B cell (primary cell): ENCODE data around the gene TMEM233. TPM values are rescaled to one million over a fixed set of nuclear protein-coding genes. Genes with fewer than 3 reads are reported as not detected.

Experiments used
- ATAC-seq: fragments of 200-7000 bp; cut with Tn5 transposase; one replicate; pipeline ENCODE4 v1.10.0; 2021; ENCODE audit warnings: low read depth, mild to moderate bottlenecking, moderate number of reproducible peaks, moderate library complexity
- CTCF ChIA-PET: fragments of 350-600 bp; sonication (Branson Sonifier 250); formaldehyde crosslinking; loops from one replicate; lab custom pipeline; 2021; ENCODE audit warnings: antibody characterized with exemption, inconsistent platforms; lab: Charles Lee
- POLR2A ChIA-PET: fragments of 350-600 bp; sonication (Branson Sonifier 250); formaldehyde crosslinking; loops from one replicate; lab custom pipeline; 2021; ENCODE audit warnings: antibody characterized with exemption; lab: Charles Lee
- DNase-seq: peaks from one replicate; pipeline ENCODE4 v3.0.0; 2013
- H2AFZ ChIP-seq: 2 replicates; pipeline ENCODE4 v1.6.1; 2012; ENCODE audit warnings: mild to moderate bottlenecking, low read depth, low read length; ENCODE audit not compliant: insufficient read depth, poor library complexity, severe bottlenecking
- H3K27ac ChIP-seq, 2 donors: 1 replicate in 1 of 2; 2 replicates in 1 of 2; pipeline ENCODE4 v1.5.1; 2012 to 2013; ENCODE audit warnings: low read length in 2 of 2, mild to moderate bottlenecking in 2 of 2, moderate library complexity in 1 of 2
- H3K27me3 ChIP-seq, 4 experiments: fragments of 200-600 bp in 1 of 4; sonication (generic) in 1 of 4; replicated peaks in 1 of 4; 1 replicate in 2 of 4; 2 replicates in 2 of 4; pipeline versions ENCODE4 v1.6.1 to v1.7.0; 2013 to 2016; ENCODE audit warnings: low read length in 3 of 4, mild to moderate bottlenecking in 2 of 4, mixed read lengths in 1 of 4, moderate library complexity in 1 of 4; ENCODE audit not compliant: insufficient read depth in 4 of 4, control insufficient read depth in 3 of 4; ENCODE audit errors: control extremely low read depth in 1 of 4
- H3K36me3 ChIP-seq, 2 experiments: replicated peaks in 1 of 2; 1 replicate in 1 of 2; 2 replicates in 1 of 2; pipeline versions ENCODE4 v1.6.1 to v1.7.1; 2013; ENCODE audit warnings: low read length in 1 of 2; ENCODE audit not compliant: insufficient read depth in 2 of 2, control insufficient read depth in 1 of 2; ENCODE audit errors: control extremely low read depth in 1 of 2, extremely low read depth in 1 of 2
- H3K4me1 ChIP-seq, 2 donors: fragments of 200-600 bp in 1 of 2; sonication (generic) in 1 of 2; 1 replicate in 1 of 2; 2 replicates in 1 of 2; pipeline versions ENCODE4 v1.5.1 to v1.6.1; 2013 to 2017; ENCODE audit warnings: low read length in 2 of 2; ENCODE audit not compliant: control insufficient read depth in 2 of 2, insufficient read depth in 2 of 2
- H3K4me2 ChIP-seq: replicated peaks from 2 replicates; pipeline ENCODE3; 2012; ENCODE audit warnings: mild to moderate bottlenecking, low read depth, low read length; ENCODE audit not compliant: poor library complexity, severe bottlenecking
- H3K4me3 ChIP-seq, 5 experiments: fragments of 200-600 bp in 1 of 5; sonication (generic) in 1 of 5; 1 replicate in 3 of 5; 2 replicates in 2 of 5; pipeline versions ENCODE4 v1.5.1 to v1.7.0; 2011 to 2016; ENCODE audit warnings: low read length in 4 of 5, mild to moderate bottlenecking in 4 of 5, low read depth in 2 of 5, control low read depth in 1 of 5, moderate library complexity in 1 of 5; ENCODE audit not compliant: insufficient read depth in 1 of 5; ENCODE audit errors: control extremely low read depth in 1 of 5, extremely low read depth in 1 of 5
- H3K79me2 ChIP-seq: fragments of 200-600 bp; sonication (generic); one replicate; pipeline ENCODE4 v1.6.0; 2016; ENCODE audit warnings: low read length; ENCODE audit not compliant: control insufficient read depth, insufficient read depth
- H3K9ac ChIP-seq: fragments of 200-600 bp; sonication (generic); 2 replicates; pipeline ENCODE4 v1.6.1; 2017; ENCODE audit warnings: mild to moderate bottlenecking, low read length, moderate library complexity
- H3K9me3 ChIP-seq, 3 donors: one replicate each; pipeline versions ENCODE4 v1.6.1 to v1.7.1; 2013; ENCODE audit warnings: low read length in 2 of 3; ENCODE audit not compliant: control insufficient read depth in 2 of 3, insufficient read depth in 1 of 3; ENCODE audit errors: control extremely low read depth in 1 of 3
- H4K20me1 ChIP-seq: 2 replicates; pipeline ENCODE4 v1.6.0; 2012; ENCODE audit warnings: mild to moderate bottlenecking, low read length; ENCODE audit not compliant: insufficient read depth, control insufficient read depth, poor library complexity, severe bottlenecking
- H3K27ac Mint-ChIP-seq: one replicate; pipeline ENCODE4 v1.8.0; 2021; ENCODE audit warnings: mixed read lengths
- H3K27me3 Mint-ChIP-seq: one replicate; pipeline ENCODE4 v1.8.0; 2021; ENCODE audit warnings: mixed read lengths
- H3K4me1 Mint-ChIP-seq: one replicate; pipeline ENCODE4 v1.8.0; 2021; ENCODE audit warnings: mixed read lengths
- H3K4me3 Mint-ChIP-seq: one replicate; pipeline ENCODE4 v1.8.0; 2021; ENCODE audit warnings: mixed read lengths
- H3K9me3 Mint-ChIP-seq: one replicate; pipeline ENCODE4 v1.8.0; 2022; ENCODE audit warnings: mixed read lengths; ENCODE audit not compliant: insufficient read depth
- EZH2 ChIP-seq: IDR thresholded peaks from 2 replicates; pipeline ENCODE4 v1.6.1; 2012; ENCODE audit warnings: borderline replicate concordance, low read depth, mild to moderate bottlenecking, moderate library complexity, low read length; ENCODE audit not compliant: insufficient read depth, poor library complexity, severe bottlenecking
- WGBS: methylation state at CpG from one replicate; pipeline ENCODE4 v1.1.5; 2013; ENCODE audit warnings: missing lambda C conversion rate; ENCODE audit not compliant: insufficient coverage; 5-methylcytosine and 5-hydroxymethylcytosine counted together
- intact Hi-C: fragments of 100-400 bp; cut with micrococcal nuclease; formaldehyde crosslinking; loops from one replicate; pipeline ENCODE4 v1.10.0; 2022
- polyA plus RNA-seq: library from polyadenylated mRNA; depleted of rRNA; stranded (reverse); fragments of >200 nt; gene quantifications from 2 replicates; pipeline ENCODE4 v1.2.3, GENCODE V29; 2012
- total RNA-seq, 2 donors: library from RNA; stranded (reverse); fragments of 120-200 nt in 1 of 2; gene quantifications; 1 replicate in 1 of 2; 2 replicates in 1 of 2; pipeline versions ENCODE4 v1.2.3 to v1.2.4, GENCODE V29; 2013 to 2022
- TF ChIP-seq, protein P1 (sequence below): fragments of 200-600 bp; IDR thresholded peaks from one replicate; pipeline ENCODE4 v1.8.0; 2022; ENCODE audit warnings: antibody characterized with exemption, mild to moderate bottlenecking

The TMEM233 gene
- total and polyA plus RNA-seq, 2 donors (not counting 1 experiment from before 2014, with no cell fraction given): not detected

DNA sequence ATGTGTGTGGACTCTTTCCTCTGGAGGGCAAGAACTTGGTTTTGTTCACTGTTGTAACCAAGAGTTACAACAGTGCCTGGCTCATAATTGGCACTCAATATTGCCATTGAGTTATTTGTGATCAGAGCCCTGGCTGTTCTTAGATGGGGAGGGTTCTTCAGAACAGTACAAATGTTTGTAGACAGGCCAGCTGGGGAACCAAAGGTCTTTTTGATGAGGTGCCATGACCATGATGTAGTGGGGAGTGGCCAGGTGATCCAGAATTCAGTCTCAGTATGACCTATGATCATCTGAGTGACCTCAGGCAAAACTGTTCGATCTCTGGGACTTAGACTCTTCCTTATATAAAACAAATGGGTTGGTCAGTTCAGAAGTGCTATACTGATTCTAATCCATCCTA is 71.1 kb downstream of the TMEM233 start:
- H4K20me1 ChIP-seq: no peaks in the 10 kb centered on the region
- no peak overlapping the region for H3K4me3 Mint-ChIP-seq
- ChIA-PET POLR2A (no interaction called here), CTCF (interaction anchor here (0.8 to 1.0 kb wide), 2 partner anchors 8 to 11 kb away, joined by 3 read pairs; no protein-coding TSS in a partner anchor)
- H3K27ac Mint-ChIP-seq: no peak overlapping the region
- H3K4me1 Mint-ChIP-seq: peaks cover 29% of the 10 kb centered on the region
- H3K4me3 ChIP-seq: no peak overlapping the region
- no CpG with 5 or more reads among the region's 1 CpG for WGBS
- no peak for DNase-seq
- H3K4me1 ChIP-seq: peaks cover 22 to 30% of the 10 kb centered on the region in 2 donors
- peaks cover 16% of the 10 kb centered on the region for H3K79me2 ChIP-seq
- no peak overlapping the region for H3K27ac ChIP-seq
- no peak for ATAC-seq
- no peak overlapping the region for H3K9ac ChIP-seq
- no peaks in the 10 kb centered on the region for H3K9me3 Mint-ChIP-seq
- H3K27me3 Mint-ChIP-seq: no peaks in the 10 kb centered on the region
- no peaks in the 10 kb centered on the region for H3K36me3 ChIP-seq
- H3K27me3 ChIP-seq: no peaks in the 10 kb centered on the region
- no peak overlapping the region for H2AFZ ChIP-seq
- no peaks in the 10 kb centered on the region for H3K9me3 ChIP-seq
- intact Hi-C loops: loop anchor here (5.0 kb wide), 2 partner anchors 323 to 1527 kb away; partner anchors contain the start of genes BICDL1 and PEBP1
- H3K4me2 ChIP-seq: no peak overlapping the region
- TF ChIP-seq, protein P1, sequence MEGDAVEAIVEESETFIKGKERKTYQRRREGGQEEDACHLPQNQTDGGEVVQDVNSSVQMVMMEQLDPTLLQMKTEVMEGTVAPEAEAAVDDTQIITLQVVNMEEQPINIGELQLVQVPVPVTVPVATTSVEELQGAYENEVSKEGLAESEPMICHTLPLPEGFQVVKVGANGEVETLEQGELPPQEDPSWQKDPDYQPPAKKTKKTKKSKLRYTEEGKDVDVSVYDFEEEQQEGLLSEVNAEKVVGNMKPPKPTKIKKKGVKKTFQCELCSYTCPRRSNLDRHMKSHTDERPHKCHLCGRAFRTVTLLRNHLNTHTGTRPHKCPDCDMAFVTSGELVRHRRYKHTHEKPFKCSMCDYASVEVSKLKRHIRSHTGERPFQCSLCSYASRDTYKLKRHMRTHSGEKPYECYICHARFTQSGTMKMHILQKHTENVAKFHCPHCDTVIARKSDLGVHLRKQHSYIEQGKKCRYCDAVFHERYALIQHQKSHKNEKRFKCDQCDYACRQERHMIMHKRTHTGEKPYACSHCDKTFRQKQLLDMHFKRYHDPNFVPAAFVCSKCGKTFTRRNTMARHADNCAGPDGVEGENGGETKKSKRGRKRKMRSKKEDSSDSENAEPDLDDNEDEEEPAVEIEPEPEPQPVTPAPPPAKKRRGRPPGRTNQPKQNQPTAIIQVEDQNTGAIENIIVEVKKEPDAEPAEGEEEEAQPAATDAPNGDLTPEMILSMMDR: no peak
- no peak for TF ChIP-seq EZH2

DNA sequence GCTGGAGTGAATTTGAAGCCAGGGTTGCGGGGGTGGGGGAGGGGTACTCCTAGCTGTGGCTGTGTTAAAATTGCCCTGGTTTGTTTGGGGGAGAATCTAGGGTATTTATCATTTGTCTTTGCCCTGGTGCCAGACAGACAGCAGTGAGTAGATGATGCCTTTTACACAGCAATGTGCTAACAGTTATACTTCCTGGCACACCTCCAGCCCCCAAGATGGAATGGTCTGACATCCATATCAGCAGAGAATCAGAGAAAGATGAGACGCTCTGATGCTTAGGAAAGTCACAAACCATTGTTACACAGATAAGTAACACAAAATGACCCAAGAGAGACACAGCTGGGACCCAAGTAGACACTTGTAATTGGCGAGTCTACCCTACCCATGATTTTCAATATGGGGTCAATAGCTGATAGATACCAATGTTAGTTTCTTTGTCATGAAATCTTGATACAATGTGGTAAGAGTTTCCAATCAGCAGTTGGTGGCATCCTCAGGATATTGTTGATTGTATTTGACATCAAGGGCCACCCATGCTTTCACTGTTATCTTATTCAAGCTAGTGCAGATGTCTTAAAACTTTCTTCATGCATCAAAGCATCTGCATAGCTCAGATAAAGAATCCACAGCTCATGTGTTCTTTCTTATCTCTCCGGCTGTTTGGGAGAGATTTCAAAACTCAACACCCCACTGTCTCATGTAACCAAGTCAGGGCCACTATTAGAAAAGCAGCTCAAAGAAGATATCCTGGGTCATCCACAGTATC is 71.8 kb downstream of the TMEM233 start:
- H3K4me3 ChIP-seq: no peak overlapping the region
- peak overlapping the region; percentile 91 for H2AFZ ChIP-seq
- no peak for ATAC-seq
- CTCF ChIA-PET: interaction anchor here (1.0 to 1.1 kb wide), 4 partner anchors 9 to 1483 kb away, joined by 3 read pairs; no protein-coding TSS in a partner anchor
- Mint-ChIP-seq H3K4me1 (peaks cover 36% of the 10 kb centered on the region), H3K9me3 (no peaks in the 10 kb centered on the region), H3K27me3 (no peaks in the 10 kb centered on the region), H3K27ac (no peak overlapping the region), H3K4me3 (no peak overlapping the region)
- H3K79me2 ChIP-seq: peaks cover 16% of the 10 kb centered on the region
- no peaks in the 10 kb centered on the region for H3K27me3 ChIP-seq
- intact Hi-C loops: loop anchor here (5.0 kb wide), 2 partner anchors 322 to 1528 kb away; partner anchors contain the start of genes BICDL1 and PEBP1
- POLR2A ChIA-PET: no interaction called here
- peak overlapping the region in 1 of 2 donors; percentile 60 for H3K27ac ChIP-seq
- TF ChIP-seq, protein P1: no peak
- no peak for TF ChIP-seq EZH2
- peak overlapping the region; percentile 64 for H3K9ac ChIP-seq
- H3K4me2 ChIP-seq: peak overlapping the region; percentile 89
- peaks cover 0 to 2% of the 10 kb centered on the region in 2 experiments for H3K36me3 ChIP-seq
- H3K4me1 ChIP-seq: peaks cover 28 to 36% of the 10 kb centered on the region in 2 donors
- no peaks in the 10 kb centered on the region for H4K20me1 ChIP-seq
- no peak for DNase-seq
- no peaks in the 10 kb centered on the region for H3K9me3 ChIP-seq
- WGBS: 90% methylated on average over 3 of the region's 4 CpGs
